GM18868 (cell line): ENCODE data around the gene SPAG7.
A peak's percentile ranks its signal among the peaks of the same experiment; 100 is the strongest.
"Not testable (repeated sequence)": the region's sequence is repeated elsewhere in the genome, so short reads cannot be mapped to it uniquely, and the experiment has no call there.

ENCODE experiments used
- ATAC-seq: cut with Tn5 transposase; IDR thresholded peaks from one replicate; pipeline ENCODE4 v1.9.1; 2021; ENCODE audit warnings: mild to moderate bottlenecking, moderate library complexity; ENCODE audit not compliant: unreplicated experiment

Gene SPAG7

GRCh38 chr17:4938688-4939545 lies 28.7 kb downstream of the SPAG7 start:
- no peak for ATAC-seq

- no peak for ATAC-seq
Observed at GRCh38 chr17:4938069-4938491, 29.5 kb downstream of the SPAG7 start.

- no peak for ATAC-seq
Observed at GRCh38 chr17:4937553-4937952, 30.1 kb downstream of the SPAG7 start.

GRCh38 chr17:4936436-4936835 lies 31.2 kb downstream of the SPAG7 start:
- no peak for ATAC-seq

- no peak for ATAC-seq
Observed at GRCh38 chr17:4935650-4936049, 32.0 kb downstream of the SPAG7 start.

GRCh38 chr17:4934173-4934979 lies 33.2 kb downstream of the SPAG7 start:
- peak; percentile 40 for ATAC-seq

GRCh38 chr17:4933646-4934045 lies 34.0 kb downstream of the SPAG7 start:
- no peak for ATAC-seq

- ATAC-seq = no peak
Observed at GRCh38 chr17:4932756-4933155, 34.9 kb downstream of the SPAG7 start.

- ATAC-seq = no peak
Observed at GRCh38 chr17:4931963-4932362, 35.7 kb downstream of the SPAG7 start, which contains the start of gene GP1BA. Gene GP1BA, plus strand, starts transcription at chr17:4932277. Its CDS starts 328 bp downstream, at chr17:4932605.

GRCh38 chr17:4928881-4929280 lies 38.7 kb downstream of the SPAG7 start:
- no peak for ATAC-seq

GRCh38 chr17:4926577-4927335 lies 40.9 kb downstream of the SPAG7 start:
- ATAC-seq = not testable (repeated sequence)

- no peak for ATAC-seq
Observed at GRCh38 chr17:4921320-4921719, 46.3 kb downstream of the SPAG7 start.

GRCh38 chr17:4920351-4921048 lies 47.1 kb downstream of the SPAG7 start:
- ATAC-seq = no peak

GRCh38 chr17:4919511-4920047 lies 48.0 kb downstream of the SPAG7 start:
- ATAC-seq = no peak

- ATAC-seq = not testable (repeated sequence)
Observed at GRCh38 chr17:4914551-4914950, 53.1 kb downstream of the SPAG7 start.

- no peak for ATAC-seq
Observed at GRCh38 chr17:4913994-4914393, 53.6 kb downstream of the SPAG7 start.
